Activated CD4-positive, alpha-beta memory T cell treated with anti-CD3 and anti-CD28 coated beads, Interleukin-2, amount 10 ng/mL, durations not matched to agents 7 days and 5 days (primary cell): ENCODE data around the gene OSBPL2. TPM values are rescaled to one million over a fixed set of nuclear protein-coding genes. Genes with fewer than 3 reads are reported as not detected.
A peak's percentile ranks its signal among the peaks of the same experiment; 100 is the strongest.

Experiments
- CTCF ChIA-PET: fragments of 350-600 bp; sonication (Branson Sonifier 250); formaldehyde crosslinking; loops from one replicate; lab custom pipeline; 2021; ENCODE audit warnings: antibody characterized with exemption, inconsistent platforms; lab: Charles Lee
- POLR2A ChIA-PET: fragments of 350-600 bp; sonication (Branson Sonifier 250); formaldehyde crosslinking; loops from one replicate; lab custom pipeline; 2021; ENCODE audit warnings: antibody characterized with exemption; lab: Charles Lee
- DNase-seq: peaks from one replicate; pipeline ENCODE4 v3.0.0-alpha.2; 2020
- H3K27ac Mint-ChIP-seq: one replicate; pipeline ENCODE4 v1.8.0; 2021; ENCODE audit warnings: mild to moderate bottlenecking, mixed read lengths
- H3K27me3 Mint-ChIP-seq: one replicate; pipeline ENCODE4 v1.8.0; 2021; ENCODE audit warnings: mixed read lengths
- H3K36me3 Mint-ChIP-seq: one replicate; pipeline ENCODE4 v1.8.0; 2021; ENCODE audit warnings: low read depth, mixed read lengths
- H3K4me1 Mint-ChIP-seq: one replicate; pipeline ENCODE4 v1.8.0; 2021; ENCODE audit warnings: mixed read lengths
- H3K4me3 Mint-ChIP-seq: one replicate; pipeline ENCODE4 v1.8.0; 2021; ENCODE audit warnings: mild to moderate bottlenecking, mixed read lengths
- H3K9me3 Mint-ChIP-seq: one replicate; pipeline ENCODE4 v1.8.0; 2021; ENCODE audit warnings: mixed read lengths
- total RNA-seq, 2 experiments: library from RNA; stranded (reverse); gene quantifications; one replicate each; pipeline ENCODE4 v1.2.3, GENCODE V29; 2021

OSBPL2 gene
- total RNA-seq, 2 experiments from 2014 or later = 40.3 to 40.6 TPM

DNA sequence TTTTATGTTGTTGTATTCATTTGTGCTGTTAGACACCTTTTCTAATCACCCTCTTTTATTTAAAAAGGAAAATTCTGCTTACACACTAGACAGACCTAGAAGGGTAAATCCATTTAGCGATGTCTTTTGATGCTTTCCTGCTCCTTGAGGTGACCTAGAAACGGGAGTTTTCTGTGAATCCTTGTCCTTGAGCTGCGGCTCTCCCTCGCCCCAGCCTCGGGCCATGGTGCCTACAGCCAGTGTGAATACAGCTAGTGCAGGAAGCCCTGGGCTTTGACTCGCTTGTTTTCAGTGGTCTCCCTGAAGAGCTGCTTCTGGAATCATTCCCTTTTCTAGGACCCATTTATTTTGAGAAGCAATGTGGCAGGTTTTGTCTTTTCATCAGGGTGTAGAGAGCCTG lies 46.8 kb downstream of the OSBPL2 start:
- peaks cover 17% of the 10 kb centered on the region for H3K36me3 Mint-ChIP-seq
- ChIA-PET POLR2A (no interaction called here), CTCF (no interaction called here)
- no peak overlapping the region for H3K27ac Mint-ChIP-seq
- no peak overlapping the region for H3K4me3 Mint-ChIP-seq
- H3K9me3 Mint-ChIP-seq = no peaks in the 10 kb centered on the region
- no peaks in the 10 kb centered on the region for H3K4me1 Mint-ChIP-seq
- DNase-seq = no peak
- no peaks in the 10 kb centered on the region for H3K27me3 Mint-ChIP-seq

DNA sequence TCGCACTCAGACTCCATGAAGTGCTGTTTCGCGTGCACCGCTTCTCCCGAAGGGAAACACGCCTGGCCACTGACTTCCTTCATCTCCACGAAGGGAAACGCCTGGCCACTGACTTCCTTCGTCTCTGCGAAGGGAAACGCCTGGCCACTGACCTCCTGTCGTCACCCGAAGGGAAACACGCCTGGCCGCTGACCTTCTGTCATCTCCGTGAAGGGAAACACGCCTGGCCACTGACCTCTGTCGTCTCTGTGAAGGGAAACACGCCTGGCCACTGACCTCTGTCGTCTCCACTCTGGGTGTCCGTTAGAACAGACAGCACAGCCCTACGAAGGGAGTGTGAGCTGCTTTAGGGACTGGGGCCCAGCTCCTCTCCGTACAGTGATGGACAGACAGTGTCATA lies 47.4 kb downstream of the OSBPL2 start:
- H3K27ac Mint-ChIP-seq = no peak overlapping the region
- no peak overlapping the region for H3K4me3 Mint-ChIP-seq
- H3K4me1 Mint-ChIP-seq = no peaks in the 10 kb centered on the region
- no peaks in the 10 kb centered on the region for H3K27me3 Mint-ChIP-seq
- POLR2A ChIA-PET = no interaction called here
- CTCF ChIA-PET = no interaction called here
- DNase-seq = no peak
- H3K36me3 Mint-ChIP-seq = peaks cover 17% of the 10 kb centered on the region
- H3K9me3 Mint-ChIP-seq = no peaks in the 10 kb centered on the region

DNA sequence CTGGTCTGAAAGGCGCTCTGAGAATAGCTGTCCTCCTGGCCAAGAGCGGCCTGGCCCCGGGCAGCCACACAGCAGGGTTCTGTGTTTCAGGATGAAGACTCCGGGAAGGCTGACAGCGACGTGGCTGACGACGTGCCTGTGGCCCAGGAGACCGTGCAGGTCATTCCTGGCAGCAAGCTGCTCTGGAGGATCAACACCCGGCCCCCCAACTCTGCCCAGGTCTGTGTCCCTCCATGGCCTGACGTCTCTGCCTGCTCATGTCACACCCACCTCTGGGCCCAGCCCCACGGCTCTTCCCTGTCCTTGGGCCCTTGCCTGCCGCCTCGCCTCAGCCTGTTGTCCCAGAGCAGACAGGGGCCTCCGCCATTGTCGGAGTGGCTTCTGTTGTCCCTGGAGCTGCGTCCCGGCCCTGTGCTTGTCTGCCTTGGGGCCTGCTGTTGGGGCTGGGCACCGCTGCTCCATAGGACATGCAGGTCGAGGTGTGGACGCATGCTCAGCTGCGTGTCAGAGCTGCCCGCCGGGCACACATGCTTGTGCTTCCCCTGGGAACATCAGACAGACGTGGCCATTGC lies 48.3 kb downstream of the OSBPL2 start:
- CTCF ChIA-PET = no interaction called here
- POLR2A ChIA-PET = no interaction called here
- no peak for DNase-seq
- Mint-ChIP-seq H3K27ac (no peak overlapping the region), H3K36me3 (peaks cover 16% of the 10 kb centered on the region), H3K4me3 (no peak overlapping the region), H3K27me3 (no peaks in the 10 kb centered on the region), H3K4me1 (peaks cover 5% of the 10 kb centered on the region), H3K9me3 (no peaks in the 10 kb centered on the region)

DNA sequence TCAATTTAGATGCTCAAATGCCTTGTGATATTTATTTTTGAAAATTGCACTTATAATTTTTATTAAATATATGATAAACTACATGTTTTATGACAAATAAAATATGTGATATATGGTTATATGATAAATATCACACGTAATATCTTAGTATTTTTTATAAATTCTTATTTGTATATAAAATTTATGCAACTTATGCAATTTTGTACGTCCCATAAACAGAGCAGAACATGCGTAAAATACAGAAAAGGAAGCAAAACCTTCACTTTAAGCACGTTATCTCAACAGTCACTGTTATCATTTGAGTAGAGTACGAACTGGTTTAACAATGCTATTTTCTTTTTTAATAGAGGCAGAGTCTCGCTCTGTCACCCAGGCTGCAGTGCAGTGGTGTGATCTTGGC lies 48.8 kb downstream of the OSBPL2 start:
- H3K27me3 Mint-ChIP-seq = no peaks in the 10 kb centered on the region
- H3K36me3 Mint-ChIP-seq = peaks cover 12% of the 10 kb centered on the region
- peaks cover 9% of the 10 kb centered on the region for H3K4me1 Mint-ChIP-seq
- H3K9me3 Mint-ChIP-seq = no peaks in the 10 kb centered on the region
- H3K4me3 Mint-ChIP-seq = no peak overlapping the region
- ChIA-PET POLR2A (no interaction called here), CTCF (no interaction called here)
- no peak overlapping the region for H3K27ac Mint-ChIP-seq
- DNase-seq = no peak

DNA sequence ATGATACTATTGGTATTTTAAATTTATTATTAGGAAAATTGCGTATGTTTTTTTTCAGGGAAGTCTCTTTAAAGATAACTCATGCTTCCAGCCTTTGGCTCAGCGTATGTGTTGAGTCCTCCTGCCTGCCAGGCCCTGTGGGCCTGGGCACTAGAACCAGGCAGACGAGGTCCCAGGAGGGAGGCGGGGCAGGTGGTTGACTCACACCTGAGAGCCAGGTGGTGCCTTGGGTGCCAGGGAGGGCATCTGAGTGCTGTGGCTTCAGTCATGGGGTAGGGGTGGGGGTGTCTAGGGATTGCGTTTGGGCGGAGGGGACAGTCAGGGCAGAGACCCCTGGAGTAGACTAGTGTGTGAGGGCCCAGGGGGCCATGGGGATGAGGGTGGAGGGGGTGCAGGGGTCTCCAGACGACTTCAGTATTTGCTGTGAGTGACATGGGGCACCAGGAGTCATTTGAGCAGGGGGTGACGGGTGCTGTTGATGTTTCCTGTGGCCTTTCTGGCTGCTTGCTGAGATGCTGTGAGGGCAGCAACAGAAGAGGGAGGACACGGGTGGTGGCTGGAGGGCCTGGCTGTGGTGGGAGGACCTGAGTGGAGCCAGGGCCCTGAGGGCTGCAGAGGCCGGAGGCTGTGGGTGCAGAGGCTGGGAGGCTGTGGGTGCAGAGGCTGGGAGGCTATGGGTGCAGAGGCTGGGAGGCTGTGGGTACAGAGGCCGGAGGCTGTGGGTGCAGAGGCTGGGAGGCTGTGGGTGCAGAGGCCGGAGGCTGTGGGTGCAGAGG lies 49.6 kb downstream of the OSBPL2 start:
- CTCF ChIA-PET = no interaction called here
- POLR2A ChIA-PET = no interaction called here
- H3K9me3 Mint-ChIP-seq = no peaks in the 10 kb centered on the region
- H3K36me3 Mint-ChIP-seq = peaks cover 14% of the 10 kb centered on the region
- H3K4me3 Mint-ChIP-seq = no peak overlapping the region
- DNase-seq = no peak
- H3K27ac Mint-ChIP-seq = no peak overlapping the region
- no peaks in the 10 kb centered on the region for H3K27me3 Mint-ChIP-seq
- peaks cover 14% of the 10 kb centered on the region for H3K4me1 Mint-ChIP-seq

DNA sequence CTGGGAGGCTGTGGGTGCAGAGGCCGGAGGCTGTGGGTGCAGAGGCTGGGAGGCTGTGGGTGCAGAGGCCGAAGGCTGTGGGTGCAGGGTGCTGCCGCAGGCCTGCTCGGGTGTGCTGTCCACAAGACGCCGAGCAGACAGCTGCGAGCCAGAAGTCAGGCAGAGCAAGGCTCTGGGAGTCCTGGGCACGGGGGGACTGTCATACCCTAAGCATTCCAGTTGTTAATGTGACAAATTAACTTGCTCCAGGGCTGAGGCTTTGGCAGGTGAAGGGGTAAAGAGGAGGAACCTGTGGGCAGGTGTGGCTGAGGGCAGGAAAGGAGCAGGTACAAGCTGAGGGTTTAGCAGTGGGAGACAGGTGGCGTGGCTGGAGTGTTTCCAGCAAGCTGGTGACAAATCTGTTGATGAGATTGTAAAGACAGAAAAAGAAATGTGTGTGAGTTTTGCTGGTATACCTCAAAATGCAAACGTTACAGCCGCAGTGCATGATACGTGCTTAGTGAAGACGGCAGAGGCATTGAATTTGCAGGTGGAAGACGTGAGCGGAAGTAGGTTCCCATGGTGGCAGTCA lies 50.3 kb downstream of the OSBPL2 start:
- CTCF ChIA-PET = no interaction called here
- Mint-ChIP-seq H3K27me3 (no peaks in the 10 kb centered on the region), H3K27ac (no peak overlapping the region), H3K9me3 (no peaks in the 10 kb centered on the region), H3K4me1 (peaks cover 17% of the 10 kb centered on the region), H3K36me3 (peaks cover 14% of the 10 kb centered on the region), H3K4me3 (no peak overlapping the region)
- DNase-seq = no peak
- POLR2A ChIA-PET = no interaction called here

DNA sequence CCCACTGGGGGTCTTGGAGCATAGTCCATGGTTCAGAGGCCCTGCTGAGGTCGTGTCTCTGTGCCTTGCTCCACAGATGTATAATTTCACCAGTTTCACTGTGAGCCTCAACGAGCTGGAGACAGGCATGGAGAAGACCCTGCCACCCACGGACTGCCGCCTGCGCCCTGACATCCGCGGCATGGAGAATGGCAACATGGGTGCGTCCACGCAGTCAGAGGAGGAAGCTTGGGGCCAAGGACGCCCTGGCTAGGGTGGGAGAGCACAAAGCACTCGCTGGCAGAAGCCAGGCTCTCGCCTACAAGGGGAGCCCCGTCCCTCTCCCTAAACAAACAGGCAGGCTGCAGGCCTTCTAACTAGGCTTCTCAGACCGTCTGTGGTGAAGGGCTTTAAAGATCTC lies 50.8 kb downstream of the OSBPL2 start:
- ChIA-PET CTCF (no interaction called here), POLR2A (no interaction called here)
- DNase-seq = no peak
- Mint-ChIP-seq H3K27me3 (no peaks in the 10 kb centered on the region), H3K36me3 (peaks cover 14% of the 10 kb centered on the region), H3K9me3 (no peaks in the 10 kb centered on the region), H3K27ac (no peak overlapping the region), H3K4me3 (no peak overlapping the region), H3K4me1 (peaks cover 21% of the 10 kb centered on the region)

DNA sequence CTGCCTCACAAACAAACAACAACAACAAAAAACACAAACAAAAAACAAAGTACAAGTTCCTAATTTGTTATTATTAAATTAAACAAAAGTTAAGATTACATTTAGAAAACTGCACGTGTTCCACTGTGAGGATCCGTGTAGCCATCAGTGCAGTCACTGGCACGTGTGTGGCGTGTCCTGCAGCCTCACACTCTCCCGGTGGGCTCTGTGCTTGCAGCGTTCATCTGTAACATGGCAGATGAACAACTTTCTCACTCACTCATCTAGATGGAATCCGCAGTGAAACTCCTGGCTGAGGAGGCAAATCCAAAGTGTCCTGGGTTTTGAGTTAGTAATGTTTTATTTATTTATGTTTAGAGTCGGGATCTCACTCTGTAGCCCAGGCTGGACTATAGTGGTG lies 51.6 kb downstream of the OSBPL2 start:
- CTCF ChIA-PET = no interaction called here
- no peak for DNase-seq
- no peak overlapping the region for H3K4me3 Mint-ChIP-seq
- POLR2A ChIA-PET = no interaction called here
- peaks cover 14% of the 10 kb centered on the region for H3K36me3 Mint-ChIP-seq
- no peak overlapping the region for H3K27ac Mint-ChIP-seq
- H3K9me3 Mint-ChIP-seq = no peaks in the 10 kb centered on the region
- peaks cover 21% of the 10 kb centered on the region for H3K4me1 Mint-ChIP-seq
- no peaks in the 10 kb centered on the region for H3K27me3 Mint-ChIP-seq

DNA sequence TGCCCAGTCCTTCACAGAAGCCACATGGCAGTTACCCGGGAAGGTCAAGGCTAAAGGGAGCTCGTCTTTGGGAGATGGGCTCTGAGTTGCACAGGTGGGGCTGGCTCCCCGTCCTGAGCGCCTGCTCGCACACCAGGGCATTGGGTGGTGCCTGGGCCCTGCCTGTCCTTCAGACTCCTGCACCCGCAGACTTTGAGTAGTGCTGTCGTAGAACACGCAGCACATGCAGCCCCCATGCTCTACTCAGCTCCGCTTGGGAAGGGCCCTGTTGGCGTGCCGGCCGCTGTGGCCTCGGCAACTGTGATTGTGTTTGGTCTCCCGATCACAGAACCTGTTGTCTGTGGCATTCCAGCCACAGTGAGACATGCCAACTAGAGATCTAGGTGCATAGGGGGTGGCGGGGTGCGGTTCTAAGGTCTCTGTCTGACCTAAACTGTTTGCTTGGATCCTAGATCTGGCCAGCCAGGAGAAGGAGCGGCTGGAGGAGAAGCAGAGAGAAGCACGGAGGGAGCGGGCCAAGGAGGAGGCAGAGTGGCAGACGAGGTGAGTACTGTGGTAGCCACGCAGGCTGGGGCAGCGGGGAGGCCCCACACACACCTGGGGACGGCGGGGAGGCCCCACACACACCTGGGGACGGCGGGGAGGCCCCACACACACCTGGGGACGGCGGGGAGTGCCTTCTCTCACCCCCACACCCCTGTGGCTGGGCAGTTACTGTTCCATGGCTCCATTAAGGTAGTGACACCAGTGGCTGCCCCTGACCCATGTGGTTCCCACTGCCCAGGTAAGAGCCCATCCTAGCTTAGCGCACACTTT lies 53.1 kb downstream of the OSBPL2 start:
- ChIA-PET CTCF (interaction anchor here (1.0 kb wide), 1 partner anchor 9 kb away, joined by 5 read pairs; no protein-coding TSS in a partner anchor), POLR2A (no interaction called here)
- Mint-ChIP-seq H3K4me3 (no peak overlapping the region), H3K36me3 (peaks cover 16% of the 10 kb centered on the region), H3K27ac (peak overlapping the region; percentile 75), H3K9me3 (no peaks in the 10 kb centered on the region), H3K4me1 (peaks cover 21% of the 10 kb centered on the region), H3K27me3 (no peaks in the 10 kb centered on the region)
- DNase-seq = no peak

DNA sequence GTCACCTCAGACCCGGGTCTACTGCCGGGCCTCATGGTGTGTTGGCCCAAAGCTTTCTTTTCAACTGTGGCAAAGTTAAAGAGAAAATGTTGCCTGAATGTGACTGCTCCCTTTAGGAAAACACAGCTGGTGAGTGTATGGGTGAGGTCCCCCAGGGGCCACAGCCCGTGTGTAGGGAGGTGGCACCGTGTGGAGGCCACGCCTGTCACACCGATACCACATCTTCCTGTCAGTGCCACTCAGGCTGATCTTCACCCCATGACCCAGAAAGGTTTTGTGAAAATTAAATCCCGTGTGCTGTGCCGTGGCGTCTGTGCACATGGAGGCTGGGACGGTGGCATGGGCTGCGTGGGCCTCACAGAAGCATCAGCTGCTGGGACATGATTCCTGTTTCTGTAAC lies 53.8 kb downstream of the OSBPL2 start:
- Mint-ChIP-seq H3K36me3 (peaks cover 12% of the 10 kb centered on the region), H3K9me3 (no peaks in the 10 kb centered on the region), H3K27me3 (no peaks in the 10 kb centered on the region), H3K4me3 (no peak overlapping the region), H3K4me1 (peaks cover 21% of the 10 kb centered on the region), H3K27ac (peak overlapping the region; percentile 75)
- DNase-seq = peak; percentile 41
- CTCF ChIA-PET = interaction anchor here (1.0 kb wide), 1 partner anchor 9 kb away, joined by 5 read pairs; no protein-coding TSS in a partner anchor
- POLR2A ChIA-PET = interaction anchor here (1.3 kb wide), 1 partner anchor 10 kb away, joined by 4 read pairs; no protein-coding TSS in a partner anchor

DNA sequence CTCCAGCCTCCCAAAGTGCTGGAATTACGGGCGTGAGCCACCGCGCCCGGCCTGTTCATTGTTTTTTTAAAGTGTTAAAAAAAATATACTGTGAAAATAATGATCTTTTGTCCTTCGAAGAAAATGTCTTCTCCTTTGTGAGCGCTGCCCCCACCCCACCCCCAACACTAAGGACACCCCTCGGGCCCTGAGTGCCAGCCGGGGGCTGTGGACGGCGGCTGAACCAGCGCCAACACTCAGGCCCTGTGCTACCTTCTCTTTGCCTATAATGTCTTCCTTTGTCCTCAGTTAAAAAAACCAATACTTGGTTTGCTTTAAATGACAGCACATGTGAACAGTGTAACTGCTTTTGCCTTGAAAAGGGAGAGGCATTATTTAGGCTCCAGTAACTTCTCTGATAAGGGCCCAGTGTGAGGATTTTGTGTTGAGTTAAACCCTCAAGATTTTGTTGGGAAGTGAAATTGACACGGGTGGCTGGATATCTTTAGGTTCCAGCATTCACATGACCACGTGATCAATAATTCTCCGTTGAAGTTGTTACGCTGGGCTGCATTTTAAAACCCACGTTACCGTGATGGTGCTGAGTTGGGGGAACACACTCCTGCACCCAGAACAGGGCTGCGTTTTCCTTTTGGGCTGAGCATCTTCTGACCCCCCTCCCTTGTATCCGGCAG lies 54.9 kb downstream of the OSBPL2 start:
- Mint-ChIP-seq H3K27me3 (no peaks in the 10 kb centered on the region), H3K4me3 (no peak overlapping the region), H3K9me3 (no peaks in the 10 kb centered on the region), H3K36me3 (peaks cover 12% of the 10 kb centered on the region), H3K4me1 (peaks cover 21% of the 10 kb centered on the region), H3K27ac (no peak overlapping the region)
- ChIA-PET CTCF (no interaction called here), POLR2A (interaction anchor here (1.3 kb wide), 1 partner anchor 9 kb away, joined by 4 read pairs; no protein-coding TSS in a partner anchor)
- DNase-seq = no peak

DNA sequence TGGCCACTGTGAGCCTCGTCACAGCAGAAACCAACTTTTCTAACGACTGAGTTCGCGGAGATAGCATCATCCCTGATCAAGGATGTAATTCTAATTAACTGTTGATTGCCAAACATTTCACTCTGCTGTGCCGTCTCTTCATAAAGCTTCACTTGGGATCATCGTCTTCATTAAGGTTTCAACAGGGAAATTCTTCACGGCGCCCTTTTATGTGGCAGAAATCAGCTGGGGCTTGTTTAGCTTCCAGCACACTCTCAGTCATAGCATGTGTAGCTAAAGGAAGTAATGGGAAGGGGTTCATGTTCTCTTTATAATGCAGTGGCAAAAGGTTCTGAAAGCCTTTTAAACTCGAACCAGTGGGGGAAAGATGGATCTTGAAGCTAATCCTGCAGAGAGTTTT lies 55.6 kb downstream of the OSBPL2 start:
- Mint-ChIP-seq H3K4me1 (peaks cover 21% of the 10 kb centered on the region), H3K36me3 (peaks cover 12% of the 10 kb centered on the region), H3K27me3 (no peaks in the 10 kb centered on the region), H3K4me3 (no peak overlapping the region), H3K27ac (no peak overlapping the region), H3K9me3 (no peaks in the 10 kb centered on the region)
- ChIA-PET CTCF (no interaction called here), POLR2A (no interaction called here)
- no peak for DNase-seq
